ENCODE data around the gene ALKAL2. TPM values are rescaled to one million over a fixed set of nuclear protein-coding genes. Genes with fewer than 3 reads are reported as not detected.

ALKAL2 gene
- total RNA-seq, 4 donors from 2014 or later: 4.0 to 11.0 (median 7.1) TPM

GRCh38 chr2:258933-259332, 29.0 kb downstream of the ALKAL2 start:
- 90% methylated on average over 3 of the region's 3 CpGs for WGBS
- H3K27me3 ChIP-seq: no peaks in the 10 kb centered on the region
- no peak overlapping the region for H3K4me3 ChIP-seq
- H3K27ac ChIP-seq: no peak overlapping the region
- no peak for DNase-seq (ENCODE audit: low spot score in 2 of 2)
- TF ChIP-seq POLR2A (IDR thresholded peaks at IDR 0.05) (no peak), CTCF (IDR thresholded peaks at IDR 0.05) (no peak), EP300 (IDR thresholded peaks at IDR 0.05) (no peak), POLR2AphosphoS5 (IDR thresholded peaks at IDR 0.05) (no peak)
- H3K4me1 ChIP-seq: peaks cover 16% of the 10 kb centered on the region
- peaks cover 3% of the 10 kb centered on the region for H3K36me3 ChIP-seq
- peaks cover 4% of the 10 kb centered on the region for H3K9me3 ChIP-seq

GRCh38 chr2:257842-258241, 30.0 kb downstream of the ALKAL2 start:
- Histone ChIP-seq H3K9me3 (peaks cover 4% of the 10 kb centered on the region), H3K27me3 (no peaks in the 10 kb centered on the region), H3K36me3 (peaks cover 3% of the 10 kb centered on the region), H3K27ac (no peak overlapping the region), H3K4me3 (no peak overlapping the region), H3K4me1 (peaks cover 5% of the 10 kb centered on the region)
- no peak for DNase-seq (ENCODE audit: low spot score in 2 of 2)
- 99% methylated on average over 2 of the region's 2 CpGs for WGBS
- TF ChIP-seq CTCF (IDR thresholded peaks at IDR 0.05) (no peak), EP300 (IDR thresholded peaks at IDR 0.05) (no peak), POLR2AphosphoS5 (IDR thresholded peaks at IDR 0.05) (no peak), POLR2A (IDR thresholded peaks at IDR 0.05) (no peak)

- 95% methylated on average over 3 of the region's 3 CpGs for WGBS
- peaks cover 4% of the 10 kb centered on the region for H3K9me3 ChIP-seq
Measured at GRCh38 chr2:257429-257828, 30.5 kb downstream of the ALKAL2 start.

GRCh38 chr2:256094-256493, 31.8 kb downstream of the ALKAL2 start:
- WGBS: 98% methylated on average over 3 of the region's 3 CpGs
- TF ChIP-seq POLR2AphosphoS5 (IDR thresholded peaks at IDR 0.05): no peak
- no peak for TF ChIP-seq POLR2A (IDR thresholded peaks at IDR 0.05)
- TF ChIP-seq CTCF (IDR thresholded peaks at IDR 0.05): no peak
- TF ChIP-seq EP300 (IDR thresholded peaks at IDR 0.05): no peak
- H3K4me3 ChIP-seq: no peak overlapping the region

More at GRCh38 chr2:257429-257828, 30.5 kb downstream of the ALKAL2 start:
- Histone ChIP-seq H3K4me3 (no peak overlapping the region), H3K4me1 (peaks cover 5% of the 10 kb centered on the region), H3K27ac (no peak overlapping the region), H3K27me3 (no peaks in the 10 kb centered on the region), H3K36me3 (peaks cover 3% of the 10 kb centered on the region)
- DNase-seq (ENCODE audit: low spot score in 2 of 2): no peak
- TF ChIP-seq CTCF (IDR thresholded peaks at IDR 0.05): no peak
- TF ChIP-seq EP300 (IDR thresholded peaks at IDR 0.05): no peak
- no peak for TF ChIP-seq POLR2AphosphoS5 (IDR thresholded peaks at IDR 0.05)
- TF ChIP-seq POLR2A (IDR thresholded peaks at IDR 0.05): no peak

DNA sequence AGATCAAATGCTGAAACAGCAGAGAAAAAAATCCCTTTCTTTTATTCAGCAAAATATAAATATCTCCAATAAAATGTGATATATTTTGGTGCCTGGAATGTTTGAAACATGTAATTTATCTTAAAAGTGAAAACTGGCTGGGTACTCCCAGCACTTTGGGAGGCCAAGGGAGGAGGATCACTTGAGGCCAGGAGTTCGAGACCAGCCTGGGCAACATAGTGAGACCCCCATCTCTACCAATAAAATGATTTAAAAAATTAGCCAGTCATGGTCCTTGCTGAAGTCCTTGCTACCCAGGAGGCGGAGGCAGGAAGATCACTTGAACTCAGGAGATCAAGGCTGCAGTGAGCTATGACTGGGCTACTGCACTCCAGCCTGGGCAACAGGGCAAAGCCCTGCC, 32.7 kb downstream of the ALKAL2 start:
- H3K4me1 ChIP-seq: peaks cover under 1% of the 10 kb centered on the region
- TF ChIP-seq CTCF (IDR thresholded peaks at IDR 0.05) (no peak), POLR2AphosphoS5 (IDR thresholded peaks at IDR 0.05) (no peak), EP300 (IDR thresholded peaks at IDR 0.05) (no peak), POLR2A (IDR thresholded peaks at IDR 0.05) (no peak)
- no peak for DNase-seq (ENCODE audit: low spot score in 2 of 2)
- H3K27me3 ChIP-seq: no peaks in the 10 kb centered on the region
- 98% methylated on average over 2 of the region's 2 CpGs for WGBS
- no peak overlapping the region for H3K4me3 ChIP-seq
- H3K9me3 ChIP-seq: peaks cover 4% of the 10 kb centered on the region
- H3K36me3 ChIP-seq: peaks cover 5% of the 10 kb centered on the region
- no peak overlapping the region for H3K27ac ChIP-seq

More at GRCh38 chr2:256094-256493, 31.8 kb downstream of the ALKAL2 start:
- no peaks in the 10 kb centered on the region for H3K27me3 ChIP-seq
- H3K4me1 ChIP-seq: peaks cover 5% of the 10 kb centered on the region
- H3K27ac ChIP-seq: no peak overlapping the region
- peaks cover 4% of the 10 kb centered on the region for H3K9me3 ChIP-seq
- no peak for DNase-seq (ENCODE audit: low spot score in 2 of 2)
- peaks cover 8% of the 10 kb centered on the region for H3K36me3 ChIP-seq

Data from suprapubic skin (tissue), 4 donors.